ENCODE data around the gene SDHD.

Gene SDHD

DNA sequence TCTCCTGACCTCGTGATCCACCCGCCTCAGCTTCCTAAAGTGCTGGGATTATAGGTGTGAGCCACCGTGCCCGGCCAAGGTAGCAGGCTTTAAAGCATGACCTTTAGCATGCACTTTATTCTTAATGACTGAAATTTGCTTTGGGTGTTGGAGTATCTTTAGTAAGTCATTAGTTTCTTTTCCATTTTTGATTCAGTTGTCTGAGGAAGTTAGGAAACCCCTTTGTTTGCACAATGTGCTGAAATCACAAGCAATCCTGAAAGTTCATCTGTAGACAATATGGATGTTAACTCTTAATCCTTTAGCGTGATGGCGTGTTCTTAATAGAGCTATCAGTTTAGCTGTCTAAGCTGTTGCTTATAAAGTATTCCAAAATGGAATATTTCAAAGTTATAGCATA lies 16.8 kb downstream of the SDHD start:
- DNase-seq (ENCODE audit: low read depth, low spot score), result no peak

DNA sequence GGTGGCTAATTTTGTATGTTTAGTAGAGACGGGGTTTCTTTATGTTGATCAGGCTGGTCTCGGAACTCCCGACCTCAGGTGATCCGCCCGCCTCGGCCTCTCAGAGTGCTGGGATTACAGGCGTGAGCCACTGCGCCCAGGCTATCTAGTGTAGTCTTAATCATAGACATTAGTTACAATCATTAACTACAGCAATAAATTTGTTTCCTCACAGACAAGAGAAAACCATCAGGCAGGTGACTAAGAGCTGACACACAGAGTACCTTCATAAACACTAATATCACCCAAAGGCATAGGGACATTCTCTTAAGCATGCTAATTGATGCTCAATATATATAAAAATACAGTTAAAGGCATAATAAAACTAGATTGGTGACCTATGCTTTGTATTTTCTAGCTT lies 19.4 kb downstream of the SDHD start:
- DNase-seq (ENCODE audit: low read depth, low spot score), result no peak

DNA sequence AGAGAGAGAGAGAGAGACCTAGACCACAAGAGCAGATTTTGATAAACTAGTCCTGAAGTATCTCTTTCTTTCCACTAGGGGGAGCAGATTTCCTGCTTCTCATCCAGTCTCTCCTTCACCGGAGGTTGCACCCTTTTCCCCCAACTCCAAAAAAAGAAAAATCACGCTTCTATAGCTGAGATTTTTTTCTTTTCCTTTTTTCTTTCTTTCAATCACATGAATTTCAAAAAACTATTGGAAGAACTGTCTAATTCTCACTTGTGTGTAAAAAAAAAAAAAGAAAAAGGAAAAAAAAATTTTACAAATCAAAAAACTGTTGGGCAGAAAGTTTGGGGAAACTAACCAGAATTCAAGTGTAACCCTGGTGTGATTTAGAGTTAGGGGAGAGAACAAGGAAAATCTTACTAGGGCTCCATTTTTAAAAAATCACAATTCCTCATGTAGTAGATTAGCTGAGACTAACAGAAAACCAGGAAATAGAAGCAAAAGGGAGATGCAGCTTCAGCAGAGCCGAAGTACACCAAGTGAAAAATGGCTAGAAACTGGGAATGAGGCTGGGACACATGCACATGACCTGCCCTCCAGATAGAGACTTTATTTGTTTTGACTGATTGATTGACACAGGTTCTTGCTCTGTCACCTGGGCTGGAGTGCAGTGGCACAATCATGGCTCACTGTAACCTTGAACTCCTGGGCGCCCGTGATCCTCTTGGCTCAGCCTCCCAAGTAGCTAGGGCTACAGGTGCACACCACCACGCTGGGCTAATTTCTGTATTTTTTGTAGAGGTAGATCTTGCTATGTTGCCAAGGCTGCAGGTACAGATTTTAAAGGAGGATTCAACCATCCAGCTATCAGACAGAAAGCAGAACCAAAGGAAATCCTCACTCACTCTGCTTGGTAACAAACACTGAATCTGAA lies 27.1 kb downstream of the SDHD start:
- peak; percentile 17 for DNase-seq (ENCODE audit: low read depth, low spot score)

DNA sequence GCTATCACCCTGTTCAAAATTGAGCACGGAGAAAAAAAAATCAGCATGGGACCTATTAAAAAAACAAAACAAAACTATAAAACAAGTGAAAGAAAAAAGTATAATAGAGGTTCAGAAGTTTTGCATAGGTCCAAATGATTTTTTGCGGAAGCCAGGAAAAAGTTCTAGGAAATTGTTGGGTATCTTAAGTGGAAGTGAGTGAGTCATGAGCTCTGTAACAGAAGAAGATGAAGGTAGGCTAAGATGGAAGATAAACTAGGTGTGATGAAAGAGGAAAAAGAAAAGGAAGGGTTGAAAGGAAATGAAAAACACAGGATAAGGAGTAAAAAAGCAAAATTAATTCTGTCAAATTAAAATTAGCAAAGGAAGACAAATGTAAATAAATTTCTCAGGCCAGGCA lies 27.8 kb downstream of the SDHD start:
- no peak for DNase-seq (ENCODE audit: low read depth, low spot score)

- no peak for DNase-seq (ENCODE audit: low read depth, low spot score)
These were observed 28.7 kb downstream of the SDHD start for GRCh38 chr11:112115386-112115785.

- DNase-seq (ENCODE audit: low read depth, low spot score), result no peak
These were observed 31.5 kb downstream of the SDHD start for GRCh38 chr11:112118176-112118575.

- DNase-seq (ENCODE audit: low read depth, low spot score), result no peak
These were observed 35.4 kb downstream of the SDHD start for GRCh38 chr11:112121981-112122615.

- DNase-seq (ENCODE audit: low read depth, low spot score), result no peak
These were observed 36.5 kb downstream of the SDHD start for GRCh38 chr11:112123129-112123528.

- DNase-seq (ENCODE audit: low read depth, low spot score), result no peak
These were observed 40.4 kb downstream of the SDHD start for GRCh38 chr11:112127056-112127455.

GRCh38 chr11:112128483-112129121 lies 41.9 kb downstream of the SDHD start:
- DNase-seq (ENCODE audit: low read depth, low spot score), result no peak

- no peak for DNase-seq (ENCODE audit: low read depth, low spot score)
These were observed 43.0 kb downstream of the SDHD start for GRCh38 chr11:112129656-112130055.

DNA sequence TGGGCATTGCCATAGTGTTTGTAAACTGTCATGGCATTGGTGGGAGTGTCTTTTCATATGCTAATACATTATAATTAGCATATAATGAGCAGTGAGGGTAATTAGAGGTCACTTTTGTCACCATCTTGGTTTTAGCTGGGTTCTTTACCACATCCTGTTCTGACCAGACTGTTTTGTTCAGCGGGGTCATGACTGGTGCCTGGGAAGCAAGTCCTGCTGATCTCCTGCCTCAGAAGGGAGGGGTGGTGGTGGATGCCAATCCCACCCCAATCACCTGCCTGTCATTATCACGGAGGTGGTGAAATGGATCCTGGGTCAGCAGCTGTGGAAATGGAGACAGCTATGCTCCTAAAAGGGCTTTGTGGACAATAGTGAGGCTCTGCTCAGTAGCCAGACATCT lies 46.1 kb downstream of the SDHD start:
- DNase-seq (ENCODE audit: low read depth, low spot score), result no peak

GRCh38 chr11:112134473-112134872 lies 47.8 kb downstream of the SDHD start:
- no peak for DNase-seq (ENCODE audit: low read depth, low spot score)

DNA sequence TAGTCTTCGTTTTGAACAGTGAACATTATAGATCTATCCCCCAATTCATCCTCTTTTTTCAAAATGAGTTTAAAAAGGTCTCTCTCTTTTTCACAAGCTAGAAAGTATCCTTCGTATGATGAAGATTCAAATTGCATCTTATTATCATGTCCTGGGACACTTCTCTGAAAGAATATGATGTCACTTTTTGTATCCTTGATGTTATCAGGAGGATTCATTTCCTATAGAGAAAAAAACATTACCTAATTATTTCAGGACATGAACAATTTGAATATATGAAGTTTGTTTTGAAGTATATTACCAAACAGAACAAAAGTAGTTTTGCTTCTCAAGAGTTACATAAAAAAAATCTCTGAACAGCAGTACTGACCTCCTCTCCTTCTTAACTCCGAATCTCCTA lies 56.9 kb downstream of the SDHD start:
- no peak for DNase-seq (ENCODE audit: low read depth, low spot score)
